ENCODE measurements around the gene CHCHD3.

The CHCHD3 gene

DNA sequence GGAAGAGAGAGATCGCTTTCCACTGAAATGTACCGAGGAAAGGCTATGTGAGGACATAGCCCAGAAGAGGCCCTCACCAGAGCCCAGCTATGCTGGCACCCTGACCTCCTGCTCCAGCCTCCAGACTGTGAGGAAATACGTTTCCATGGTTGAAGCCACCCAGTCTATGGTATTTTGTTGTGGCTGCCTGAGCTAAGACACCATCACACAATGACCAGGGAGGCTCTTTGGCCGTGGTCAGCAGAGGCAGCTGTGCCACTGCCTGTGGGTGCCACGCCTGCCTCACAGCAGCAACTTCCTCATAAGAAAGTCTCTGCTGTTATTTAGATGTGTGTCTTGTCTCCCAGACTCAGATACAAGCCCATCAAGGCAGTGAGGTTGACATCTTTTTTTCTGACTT lies 322.9 kb downstream of the CHCHD3 start:
- H3K4me1 ChIP-seq (ENCODE audit: insufficient read depth, insufficient read length): no peaks in the 10 kb centered on the region
- DNase-seq (ENCODE audit: low read depth, low spot score): no peak
- H3K9me3 ChIP-seq (ENCODE audit: insufficient read depth, low read length): no peaks in the 10 kb centered on the region; the same call in 1 of the 2 replicates
- no peaks in the 10 kb centered on the region for H3K36me3 ChIP-seq (ENCODE audit: insufficient read depth, insufficient read length, low read length)
- no peak overlapping the region for H3K9ac ChIP-seq (ENCODE audit: insufficient read length, low read depth)
- H3K27me3 ChIP-seq (ENCODE audit: insufficient read depth, insufficient read length): no peaks in the 10 kb centered on the region
- H3K4me3 ChIP-seq (ENCODE audit: insufficient read length, low read depth): no peak overlapping the region
- TF ChIP-seq SUZ12 (IDR thresholded peaks at IDR 0.05; ENCODE audit: extremely low read depth, insufficient read depth, insufficient read length) (no peak), ZNF274 (IDR thresholded peaks at IDR 0.05; ENCODE audit: low read depth, low read length) (no peak), YY1 (IDR thresholded peaks at IDR 0.05; ENCODE audit: insufficient read depth, insufficient read length) (no peak)

DNA sequence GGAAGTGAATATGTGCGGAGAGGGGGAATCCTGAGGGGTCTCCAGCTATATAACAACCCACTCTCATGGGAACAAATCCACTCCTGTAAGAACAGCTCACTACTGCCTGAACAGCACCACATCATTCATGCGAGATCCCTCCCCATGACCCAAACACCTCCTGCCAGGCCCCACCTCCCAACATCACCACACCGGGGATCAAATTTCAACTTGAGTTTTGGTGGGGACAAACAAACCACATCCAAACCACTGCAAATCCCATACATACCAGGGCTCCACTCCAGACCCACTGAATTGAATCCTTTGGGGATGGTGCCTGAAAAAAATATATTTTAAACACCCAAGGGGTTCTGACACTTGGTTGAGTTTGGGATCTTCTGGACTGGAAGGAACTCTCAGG lies 324.1 kb downstream of the CHCHD3 start:
- Histone ChIP-seq H3K36me3 (ENCODE audit: insufficient read depth, insufficient read length, low read length) (no peaks in the 10 kb centered on the region), H3K9me3 (ENCODE audit: insufficient read depth, low read length) (no peaks in the 10 kb centered on the region; the same call in 1 of the 2 replicates), H3K9ac (ENCODE audit: insufficient read length, low read depth) (no peak overlapping the region), H3K4me3 (ENCODE audit: insufficient read length, low read depth) (no peak overlapping the region), H3K27me3 (ENCODE audit: insufficient read depth, insufficient read length) (no peaks in the 10 kb centered on the region), H3K4me1 (ENCODE audit: insufficient read depth, insufficient read length) (no peaks in the 10 kb centered on the region)
- TF ChIP-seq SUZ12 (IDR thresholded peaks at IDR 0.05; ENCODE audit: extremely low read depth, insufficient read depth, insufficient read length): no peak
- TF ChIP-seq ZNF274 (IDR thresholded peaks at IDR 0.05; ENCODE audit: low read depth, low read length): no peak
- no peak for TF ChIP-seq YY1 (IDR thresholded peaks at IDR 0.05; ENCODE audit: insufficient read depth, insufficient read length)
- DNase-seq (ENCODE audit: low read depth, low spot score): no peak

DNA sequence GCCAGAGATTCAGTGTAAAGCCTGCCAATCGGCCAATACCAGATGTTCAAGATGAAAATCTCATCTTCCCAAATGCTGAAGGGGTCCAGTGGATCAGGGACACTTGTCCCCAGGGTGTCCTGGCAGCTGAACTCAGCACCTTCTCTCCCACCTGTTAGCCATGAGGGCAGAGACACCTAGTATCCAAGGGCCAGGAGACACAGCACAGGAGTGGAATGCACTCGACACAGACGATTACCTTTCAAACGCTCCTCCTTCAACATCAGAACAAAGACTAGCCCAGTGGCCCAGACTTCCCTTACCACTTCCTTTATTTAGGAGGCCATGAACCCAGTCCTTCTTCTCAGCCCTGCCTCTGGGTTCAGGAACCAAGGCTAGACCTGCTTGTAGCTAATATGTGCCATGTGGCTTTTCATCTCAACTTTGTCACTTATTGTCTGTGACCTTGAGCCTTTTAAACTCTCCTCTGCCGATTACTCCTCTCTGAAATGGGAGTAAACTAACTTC lies 325.4 kb downstream of the CHCHD3 start:
- H3K9ac ChIP-seq (ENCODE audit: insufficient read length, low read depth): no peak overlapping the region
- H3K4me1 ChIP-seq (ENCODE audit: insufficient read depth, insufficient read length): no peaks in the 10 kb centered on the region
- H3K4me3 ChIP-seq (ENCODE audit: insufficient read length, low read depth): no peak overlapping the region
- H3K36me3 ChIP-seq (ENCODE audit: insufficient read depth, insufficient read length, low read length): no peaks in the 10 kb centered on the region
- DNase-seq (ENCODE audit: low read depth, low spot score): no peak
- TF ChIP-seq YY1 (IDR thresholded peaks at IDR 0.05; ENCODE audit: insufficient read depth, insufficient read length) (no peak), ZNF274 (IDR thresholded peaks at IDR 0.05; ENCODE audit: low read depth, low read length) (no peak), SUZ12 (IDR thresholded peaks at IDR 0.05; ENCODE audit: extremely low read depth, insufficient read depth, insufficient read length) (no peak)
- H3K27me3 ChIP-seq (ENCODE audit: insufficient read depth, insufficient read length): no peaks in the 10 kb centered on the region
- no peaks in the 10 kb centered on the region; the same call in 1 of the 2 replicates for H3K9me3 ChIP-seq (ENCODE audit: insufficient read depth, low read length)

DNA sequence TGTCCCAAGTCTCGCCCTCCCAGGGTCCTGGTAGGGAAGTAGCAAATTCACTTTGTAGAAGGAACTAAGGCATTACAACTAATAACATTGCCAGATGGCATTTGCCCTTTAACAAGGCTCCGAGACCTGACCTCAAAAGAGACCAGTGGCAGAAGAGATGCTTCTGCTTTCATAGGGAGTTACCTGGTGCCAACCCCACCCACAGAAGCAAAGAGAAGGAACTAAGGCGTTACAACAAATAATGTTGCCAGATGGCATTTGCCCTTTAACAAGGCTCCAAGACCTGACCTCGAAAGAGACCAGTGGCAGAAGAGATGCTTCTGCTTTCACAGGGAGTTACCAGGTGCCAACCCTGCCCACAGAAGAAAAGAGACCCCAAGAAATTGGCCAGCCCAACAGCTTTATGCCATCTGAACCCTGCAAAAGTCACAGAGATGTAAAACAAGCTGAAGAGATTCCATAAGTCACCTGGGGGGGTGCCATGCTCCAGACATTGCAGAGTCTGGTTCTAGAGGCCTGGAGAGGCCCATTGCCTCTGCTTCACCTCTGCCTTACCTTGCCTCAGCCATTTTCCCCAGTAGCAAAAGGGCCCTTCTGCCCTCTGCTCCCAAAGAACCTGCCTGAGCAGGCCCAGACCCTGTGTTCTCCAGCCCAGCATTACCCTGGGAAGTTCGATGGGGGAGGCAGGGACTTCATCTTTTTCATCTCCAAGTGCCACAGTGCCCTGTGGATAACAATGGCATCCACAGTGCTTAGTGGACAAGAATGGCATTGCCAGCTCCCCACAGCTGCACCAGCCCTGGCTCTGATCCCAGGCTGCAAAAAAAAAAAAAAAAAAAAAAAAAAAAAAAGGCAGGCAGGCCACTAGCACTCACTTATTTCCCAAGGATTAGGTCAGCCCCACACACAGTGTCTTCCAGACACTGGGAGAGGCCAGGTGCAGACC lies 326.1 kb downstream of the CHCHD3 start:
- Histone ChIP-seq H3K9ac (ENCODE audit: insufficient read length, low read depth) (no peak overlapping the region), H3K4me1 (ENCODE audit: insufficient read depth, insufficient read length) (no peaks in the 10 kb centered on the region), H3K4me3 (ENCODE audit: insufficient read length, low read depth) (no peak overlapping the region), H3K27me3 (ENCODE audit: insufficient read depth, insufficient read length) (no peaks in the 10 kb centered on the region), H3K9me3 (ENCODE audit: insufficient read depth, low read length) (no peaks in the 10 kb centered on the region; the same call in 1 of the 2 replicates), H3K36me3 (ENCODE audit: insufficient read depth, insufficient read length, low read length) (no peaks in the 10 kb centered on the region)
- no peak for TF ChIP-seq YY1 (IDR thresholded peaks at IDR 0.05; ENCODE audit: insufficient read depth, insufficient read length)
- no peak for TF ChIP-seq ZNF274 (IDR thresholded peaks at IDR 0.05; ENCODE audit: low read depth, low read length)
- no peak for TF ChIP-seq SUZ12 (IDR thresholded peaks at IDR 0.05; ENCODE audit: extremely low read depth, insufficient read depth, insufficient read length)
- DNase-seq (ENCODE audit: low read depth, low spot score): no peak

DNA sequence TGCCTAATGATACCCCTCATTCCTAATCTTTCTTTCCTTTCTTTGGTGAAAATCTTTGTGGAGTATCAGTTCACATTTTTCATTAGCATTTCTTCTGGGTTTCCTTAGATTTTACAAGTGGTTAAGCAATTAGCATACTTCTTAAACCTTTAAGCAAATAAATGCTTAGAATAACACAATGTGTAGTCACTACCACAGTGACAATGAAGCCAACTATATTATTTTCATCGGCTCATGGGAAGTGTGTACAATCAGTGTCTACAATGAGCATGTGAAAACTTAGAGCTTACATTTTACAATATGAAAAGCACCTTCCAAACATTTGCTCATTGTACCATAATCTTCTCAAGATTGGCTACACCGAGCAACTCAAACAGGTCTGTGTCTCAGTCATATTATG lies 329.5 kb downstream of the CHCHD3 start:
- no peak for DNase-seq (ENCODE audit: low read depth, low spot score)
- Histone ChIP-seq H3K36me3 (ENCODE audit: insufficient read depth, insufficient read length, low read length) (no peaks in the 10 kb centered on the region), H3K9me3 (ENCODE audit: insufficient read depth, low read length) (no peaks in the 10 kb centered on the region), H3K9ac (ENCODE audit: insufficient read length, low read depth) (no peak overlapping the region), H3K4me1 (ENCODE audit: insufficient read depth, insufficient read length) (no peaks in the 10 kb centered on the region), H3K4me3 (ENCODE audit: insufficient read length, low read depth) (no peak overlapping the region), H3K27me3 (ENCODE audit: insufficient read depth, insufficient read length) (no peaks in the 10 kb centered on the region)
- TF ChIP-seq SUZ12 (IDR thresholded peaks at IDR 0.05; ENCODE audit: extremely low read depth, insufficient read depth, insufficient read length): no peak
- no peak for TF ChIP-seq ZNF274 (IDR thresholded peaks at IDR 0.05; ENCODE audit: low read depth, low read length)
- TF ChIP-seq YY1 (IDR thresholded peaks at IDR 0.05; ENCODE audit: insufficient read depth, insufficient read length): no peak

DNA sequence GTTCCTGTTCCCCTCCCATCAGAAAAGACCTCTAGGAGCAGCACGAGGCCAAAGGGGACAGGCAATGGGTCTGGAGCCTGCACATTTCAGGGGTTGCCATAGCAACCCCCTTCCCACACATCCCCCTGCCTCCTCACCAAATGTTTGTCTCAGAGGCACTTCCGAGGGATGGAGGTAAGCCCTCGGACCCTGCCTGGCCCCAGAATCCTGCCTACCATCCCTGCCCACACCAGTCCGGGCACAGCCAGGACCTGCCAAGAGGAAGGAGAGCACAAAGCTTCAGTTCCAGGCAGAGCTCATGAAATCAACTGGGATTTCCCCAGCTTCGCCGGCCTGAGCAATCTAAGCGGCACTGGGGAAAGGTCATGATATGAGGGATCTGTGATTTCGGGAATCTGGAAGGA lies 330.6 kb downstream of the CHCHD3 start:
- Histone ChIP-seq H3K9me3 (ENCODE audit: insufficient read depth, low read length) (no peaks in the 10 kb centered on the region), H3K4me3 (ENCODE audit: insufficient read length, low read depth) (no peak overlapping the region), H3K9ac (ENCODE audit: insufficient read length, low read depth) (no peak overlapping the region), H3K36me3 (ENCODE audit: insufficient read depth, insufficient read length, low read length) (no peaks in the 10 kb centered on the region), H3K27me3 (ENCODE audit: insufficient read depth, insufficient read length) (no peaks in the 10 kb centered on the region), H3K4me1 (ENCODE audit: insufficient read depth, insufficient read length) (no peaks in the 10 kb centered on the region)
- DNase-seq (ENCODE audit: low read depth, low spot score): no peak
- TF ChIP-seq YY1 (IDR thresholded peaks at IDR 0.05; ENCODE audit: insufficient read depth, insufficient read length) (no peak), SUZ12 (IDR thresholded peaks at IDR 0.05; ENCODE audit: extremely low read depth, insufficient read depth, insufficient read length) (no peak), ZNF274 (IDR thresholded peaks at IDR 0.05; ENCODE audit: low read depth, low read length) (no peak)

DNA sequence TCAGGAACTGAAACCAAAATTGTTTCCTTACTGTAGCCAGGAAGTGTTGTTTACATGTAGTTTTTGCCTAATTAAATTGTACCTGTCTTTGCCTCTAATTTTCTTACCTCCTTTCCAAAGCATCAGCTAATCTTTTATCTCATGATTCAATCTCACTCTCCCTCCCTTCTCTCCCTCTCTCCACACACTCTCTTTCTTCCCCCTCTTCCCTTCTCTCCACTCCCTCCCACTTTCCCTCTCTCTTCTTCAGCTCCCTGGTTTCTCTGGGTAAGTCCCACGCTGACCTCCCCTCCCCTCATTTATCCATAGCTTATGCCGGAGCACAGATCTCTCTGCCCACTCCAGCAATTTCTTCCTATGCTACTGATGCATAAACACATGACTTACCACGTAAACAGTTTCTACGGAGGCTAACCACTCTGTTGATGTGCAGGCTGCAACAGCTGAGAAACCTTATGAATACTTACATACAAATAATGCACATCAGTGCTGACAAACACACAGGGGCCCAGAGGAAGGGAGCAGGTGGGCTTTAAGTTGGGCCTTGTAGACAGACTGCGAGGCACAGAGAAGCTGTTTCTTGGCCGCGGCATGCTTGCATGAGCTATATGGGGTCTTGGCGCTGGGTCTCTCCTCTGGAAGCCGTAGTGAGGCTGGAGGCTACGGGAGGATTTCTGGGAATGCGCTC lies 331.2 kb downstream of the CHCHD3 start:
- Histone ChIP-seq H3K9ac (ENCODE audit: insufficient read length, low read depth) (no peak overlapping the region), H3K27me3 (ENCODE audit: insufficient read depth, insufficient read length) (no peaks in the 10 kb centered on the region), H3K36me3 (ENCODE audit: insufficient read depth, insufficient read length, low read length) (no peaks in the 10 kb centered on the region), H3K9me3 (ENCODE audit: insufficient read depth, low read length) (no peaks in the 10 kb centered on the region), H3K4me3 (ENCODE audit: insufficient read length, low read depth) (no peak overlapping the region), H3K4me1 (ENCODE audit: insufficient read depth, insufficient read length) (no peaks in the 10 kb centered on the region)
- no peak for DNase-seq (ENCODE audit: low read depth, low spot score)
- TF ChIP-seq ZNF274 (IDR thresholded peaks at IDR 0.05; ENCODE audit: low read depth, low read length) (no peak), SUZ12 (IDR thresholded peaks at IDR 0.05; ENCODE audit: extremely low read depth, insufficient read depth, insufficient read length) (no peak), YY1 (IDR thresholded peaks at IDR 0.05; ENCODE audit: insufficient read depth, insufficient read length) (no peak)

Data from NT2/D1 (cell line).